WTC11 (cell line): Measurements from ENCODE around the gene RYR3.

Source experiments
- JUN ChIP-seq: sonication (generic); formaldehyde crosslinking; IDR thresholded peaks from 2 replicates; pipeline ENCODE4 v1.8.0; 2023; ENCODE audit warnings: mild to moderate bottlenecking, missing genetic modification reagents
- TF ChIP-seq, protein P1 (sequence below): fragments of 200-600 bp; IDR thresholded peaks from 2 replicates; pipeline ENCODE4 v1.8.0; 2022; ENCODE audit warnings: antibody characterized with exemption

DNA sequence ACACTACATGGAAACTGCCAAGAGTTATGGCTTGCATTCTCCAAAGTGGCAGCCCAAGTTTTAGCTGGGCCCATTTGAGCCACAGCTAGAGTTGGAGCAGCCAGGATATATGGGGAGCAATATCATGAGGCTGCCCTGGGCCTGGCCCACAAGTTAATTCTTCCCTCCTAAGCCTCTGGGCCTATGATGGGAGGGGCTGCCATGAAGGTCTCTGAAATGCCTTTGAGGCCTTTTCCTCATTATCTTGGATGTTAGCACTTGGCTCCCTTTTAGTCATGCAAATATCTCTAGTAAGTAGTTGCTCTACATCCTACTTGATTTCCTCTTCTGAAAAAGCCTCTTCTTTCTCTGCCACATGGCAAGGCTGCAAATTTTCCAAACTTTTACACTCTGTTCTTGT lies 400.0 kb downstream of the RYR3 start:
- TF ChIP-seq, protein P1, sequence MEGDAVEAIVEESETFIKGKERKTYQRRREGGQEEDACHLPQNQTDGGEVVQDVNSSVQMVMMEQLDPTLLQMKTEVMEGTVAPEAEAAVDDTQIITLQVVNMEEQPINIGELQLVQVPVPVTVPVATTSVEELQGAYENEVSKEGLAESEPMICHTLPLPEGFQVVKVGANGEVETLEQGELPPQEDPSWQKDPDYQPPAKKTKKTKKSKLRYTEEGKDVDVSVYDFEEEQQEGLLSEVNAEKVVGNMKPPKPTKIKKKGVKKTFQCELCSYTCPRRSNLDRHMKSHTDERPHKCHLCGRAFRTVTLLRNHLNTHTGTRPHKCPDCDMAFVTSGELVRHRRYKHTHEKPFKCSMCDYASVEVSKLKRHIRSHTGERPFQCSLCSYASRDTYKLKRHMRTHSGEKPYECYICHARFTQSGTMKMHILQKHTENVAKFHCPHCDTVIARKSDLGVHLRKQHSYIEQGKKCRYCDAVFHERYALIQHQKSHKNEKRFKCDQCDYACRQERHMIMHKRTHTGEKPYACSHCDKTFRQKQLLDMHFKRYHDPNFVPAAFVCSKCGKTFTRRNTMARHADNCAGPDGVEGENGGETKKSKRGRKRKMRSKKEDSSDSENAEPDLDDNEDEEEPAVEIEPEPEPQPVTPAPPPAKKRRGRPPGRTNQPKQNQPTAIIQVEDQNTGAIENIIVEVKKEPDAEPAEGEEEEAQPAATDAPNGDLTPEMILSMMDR = no peak
- no peak for TF ChIP-seq JUN (CRISPR knock-in tag)
